Measurements from ENCODE around the gene TECRL. TPM values are rescaled to one million over a fixed set of nuclear protein-coding genes. Genes with fewer than 3 reads are reported as not detected.
A peak's percentile ranks its signal among the peaks of the same experiment; 100 is the strongest.

Gene TECRL
- total and polyA plus RNA-seq, 4 donors = 0.02 to 0.23 TPM; not detected in 2

DNA sequence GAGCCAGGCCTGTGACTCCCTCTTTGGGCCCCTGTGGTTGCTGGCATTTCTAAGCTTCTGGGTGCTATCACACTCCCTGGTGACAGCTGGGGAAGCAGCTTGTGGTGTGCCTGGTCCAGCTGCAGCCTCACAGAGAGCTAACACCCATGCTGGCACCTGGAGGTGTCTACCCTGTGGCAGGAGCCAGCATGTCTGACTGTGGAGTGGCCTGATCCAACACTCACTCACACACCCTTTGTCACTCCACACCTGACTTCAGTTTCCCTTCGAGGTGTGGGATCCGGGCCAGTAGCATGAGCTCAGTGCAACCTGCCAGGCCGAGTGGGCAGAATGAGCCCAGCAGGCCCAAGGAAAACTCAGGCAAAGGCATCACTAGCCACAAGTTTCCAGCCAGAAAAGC, 67.5 kb downstream of the TECRL start:
- no peak overlapping the region for H3K27ac ChIP-seq (ENCODE audit: low read depth in 1 of 2, low read length in 1 of 2)
- H3K4me3 ChIP-seq = no peak overlapping the region
- H3K36me3 ChIP-seq (ENCODE audit: control insufficient read depth in 4 of 4, insufficient read depth in 4 of 4, low read length in 4 of 4) = no peaks in the 10 kb centered on the region
- H3K9me3 ChIP-seq (ENCODE audit: control insufficient read depth in 4 of 4, insufficient read depth in 3 of 4, low read length in 3 of 4) = peaks cover 0 to 4% (median 0%) of the 10 kb centered on the region in 4 donors
- no peaks in the 10 kb centered on the region for H3K27me3 ChIP-seq (ENCODE audit: control insufficient read depth in 3 of 3, insufficient read depth in 3 of 3, low read length in 2 of 3)
- TF ChIP-seq, protein P1, sequence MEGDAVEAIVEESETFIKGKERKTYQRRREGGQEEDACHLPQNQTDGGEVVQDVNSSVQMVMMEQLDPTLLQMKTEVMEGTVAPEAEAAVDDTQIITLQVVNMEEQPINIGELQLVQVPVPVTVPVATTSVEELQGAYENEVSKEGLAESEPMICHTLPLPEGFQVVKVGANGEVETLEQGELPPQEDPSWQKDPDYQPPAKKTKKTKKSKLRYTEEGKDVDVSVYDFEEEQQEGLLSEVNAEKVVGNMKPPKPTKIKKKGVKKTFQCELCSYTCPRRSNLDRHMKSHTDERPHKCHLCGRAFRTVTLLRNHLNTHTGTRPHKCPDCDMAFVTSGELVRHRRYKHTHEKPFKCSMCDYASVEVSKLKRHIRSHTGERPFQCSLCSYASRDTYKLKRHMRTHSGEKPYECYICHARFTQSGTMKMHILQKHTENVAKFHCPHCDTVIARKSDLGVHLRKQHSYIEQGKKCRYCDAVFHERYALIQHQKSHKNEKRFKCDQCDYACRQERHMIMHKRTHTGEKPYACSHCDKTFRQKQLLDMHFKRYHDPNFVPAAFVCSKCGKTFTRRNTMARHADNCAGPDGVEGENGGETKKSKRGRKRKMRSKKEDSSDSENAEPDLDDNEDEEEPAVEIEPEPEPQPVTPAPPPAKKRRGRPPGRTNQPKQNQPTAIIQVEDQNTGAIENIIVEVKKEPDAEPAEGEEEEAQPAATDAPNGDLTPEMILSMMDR (IDR thresholded peaks at IDR 0.05; ENCODE audit: control extremely low read depth, extremely low read depth) = no peak
- ATAC-seq (ENCODE audit: insufficient read depth, low FRiP score) = no peak
- H3K9ac ChIP-seq (ENCODE audit: insufficient read depth in 1 of 2, low read length in 2 of 2) = no peak overlapping the region
- 54 to 68% methylated on average over 3 of the region's 3 CpGs for WGBS, 2 donors
- peaks cover 0 to 4% (median 0%) of the 10 kb centered on the region in 5 donors for H3K4me1 ChIP-seq (ENCODE audit: control insufficient read depth in 5 of 5, insufficient read depth in 5 of 5, low read length in 5 of 5)
- DNase-seq = peak; percentile 7 to 15 (median 13)

DNA sequence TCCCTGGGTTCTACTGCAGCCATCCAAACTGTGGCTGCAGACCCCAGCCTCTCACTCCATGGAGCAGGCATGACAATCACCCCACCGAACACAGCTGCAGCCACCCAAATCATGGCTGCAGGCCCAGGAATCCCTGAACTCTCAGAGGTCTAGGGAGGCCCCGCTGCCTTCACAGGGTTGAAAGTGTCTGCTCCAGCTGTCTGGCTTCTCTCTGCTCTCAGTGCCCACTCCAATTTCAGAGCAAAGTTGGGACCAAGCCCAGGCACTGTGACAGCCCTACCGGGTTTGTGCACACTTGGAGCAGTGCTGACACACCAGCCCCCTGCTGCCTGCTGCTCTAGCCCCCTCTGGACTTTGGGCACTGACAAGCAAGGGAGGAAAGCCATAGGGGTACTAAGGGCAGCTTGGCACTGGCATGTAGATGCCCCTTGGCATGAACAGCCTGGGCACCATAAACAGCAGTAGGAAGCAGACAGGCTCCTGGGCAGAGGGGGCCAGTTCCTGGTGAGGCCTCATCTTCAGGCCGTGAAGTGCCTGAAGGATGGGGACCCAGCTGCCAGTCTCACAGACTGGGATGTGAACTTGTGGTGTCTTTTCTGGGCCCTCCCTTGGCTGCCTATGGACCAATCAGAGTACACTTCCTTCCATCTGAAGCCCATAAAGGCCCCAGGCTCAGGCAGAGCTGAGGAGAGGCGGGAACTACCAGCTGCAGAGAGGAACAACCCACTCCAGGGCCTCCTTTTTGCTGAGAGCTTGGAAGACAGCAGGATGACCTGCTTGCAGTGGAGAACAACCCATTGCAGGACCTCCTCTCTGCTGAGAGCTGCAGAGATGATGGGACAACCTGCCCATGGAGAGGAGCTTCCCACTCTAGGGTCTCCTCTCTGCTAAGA, 68.8 kb downstream of the TECRL start:
- Histone ChIP-seq H3K4me1 (ENCODE audit: control insufficient read depth in 5 of 5, insufficient read depth in 5 of 5, low read length in 5 of 5) (peaks cover 0 to 4% (median 0%) of the 10 kb centered on the region in 5 donors), H3K4me3 (no peak overlapping the region), H3K9ac (ENCODE audit: insufficient read depth in 1 of 2, low read length in 2 of 2) (no peak overlapping the region), H3K27ac (ENCODE audit: low read depth in 1 of 2, low read length in 1 of 2) (peak overlapping the region in 1 of 2 donors; percentile 17), H3K27me3 (ENCODE audit: control insufficient read depth in 3 of 3, insufficient read depth in 3 of 3, low read length in 2 of 3) (no peaks in the 10 kb centered on the region), H3K36me3 (ENCODE audit: control insufficient read depth in 4 of 4, insufficient read depth in 4 of 4, low read length in 4 of 4) (no peaks in the 10 kb centered on the region), H3K9me3 (ENCODE audit: control insufficient read depth in 4 of 4, insufficient read depth in 3 of 4, low read length in 3 of 4) (peaks cover 0 to 2% (median 0%) of the 10 kb centered on the region in 4 donors)
- ATAC-seq (ENCODE audit: insufficient read depth, low FRiP score) = no peak
- 79% methylated on average over 5 of the region's 5 CpGs for WGBS, 2 donors
- TF ChIP-seq, protein P1 (IDR thresholded peaks at IDR 0.05; ENCODE audit: control extremely low read depth, extremely low read depth) = no peak
- peak; percentile 36 to 62 (median 61) for DNase-seq

DNA sequence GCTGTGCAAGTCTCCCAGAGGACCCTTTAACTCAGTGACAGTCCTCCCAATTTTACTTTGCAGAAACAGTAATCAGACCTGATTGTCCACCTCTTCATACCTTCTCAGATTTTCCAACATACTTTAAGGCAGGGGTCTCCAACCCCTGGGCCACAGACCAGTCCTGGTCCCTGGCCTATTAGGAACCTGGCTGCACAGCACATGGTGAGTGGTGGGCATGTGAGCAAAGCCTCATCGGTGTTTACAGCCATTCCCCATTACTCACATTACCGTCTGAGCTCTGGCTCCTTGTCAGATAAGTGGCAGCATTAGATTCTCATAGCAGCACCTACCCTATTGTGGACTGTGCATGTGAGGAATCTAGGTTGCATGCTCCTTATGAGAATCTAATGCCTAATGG, 74.3 kb downstream of the TECRL start:
- DNase-seq (no peak), ATAC-seq (ENCODE audit: insufficient read depth, low FRiP score) (no peak)
- Histone ChIP-seq H3K4me3 (no peak overlapping the region), H3K27ac (ENCODE audit: low read depth in 1 of 2, low read length in 1 of 2) (no peak overlapping the region), H3K36me3 (ENCODE audit: control insufficient read depth in 4 of 4, insufficient read depth in 4 of 4, low read length in 4 of 4) (no peaks in the 10 kb centered on the region), H3K27me3 (ENCODE audit: control insufficient read depth in 3 of 3, insufficient read depth in 3 of 3, low read length in 2 of 3) (no peaks in the 10 kb centered on the region), H3K9me3 (ENCODE audit: control insufficient read depth in 4 of 4, insufficient read depth in 3 of 4, low read length in 3 of 4) (no peaks in the 10 kb centered on the region), H3K9ac (ENCODE audit: insufficient read depth in 1 of 2, low read length in 2 of 2) (no peak overlapping the region), H3K4me1 (ENCODE audit: control insufficient read depth in 5 of 5, insufficient read depth in 5 of 5, low read length in 5 of 5) (no peaks in the 10 kb centered on the region)
- WGBS, 2 donors = 90% methylated on average over 2 of the region's 2 CpGs
- TF ChIP-seq, protein P1 (IDR thresholded peaks at IDR 0.05; ENCODE audit: control extremely low read depth, extremely low read depth) = no peak
